ENCODE data around the gene DCLK1. TPM values are rescaled to one million over a fixed set of nuclear protein-coding genes. Genes with fewer than 3 reads are reported as not detected.

DCLK1 gene
- total RNA-seq, 2 donors from 2014 or later, result 4.7 to 10.1 TPM

- Histone ChIP-seq H3K9me3 (no peaks in the 10 kb centered on the region), H3K27me3 (no peaks in the 10 kb centered on the region), H3K36me3 (no peaks in the 10 kb centered on the region), H3K4me1 (peaks cover 0 to 24% of the 10 kb centered on the region in 2 donors), H3K27ac (peak overlapping the region; percentile 1 to 30), H3K4me3 (no peak overlapping the region)
- no peak for TF ChIP-seq CTCF (IDR thresholded peaks at IDR 0.05)
- DNase-seq (ENCODE audit: low spot score), result no peak
Measured at GRCh38 chr13:35956074-35956473, 175.1 kb downstream of the DCLK1 start.

GRCh38 chr13:35954207-35954560 lies 177.0 kb downstream of the DCLK1 start:
- H3K27ac ChIP-seq, result no peak overlapping the region
- H3K4me1 ChIP-seq, result peaks cover 0 to 13% of the 10 kb centered on the region in 2 donors
- H3K4me3 ChIP-seq, result no peak overlapping the region
- no peaks in the 10 kb centered on the region for H3K36me3 ChIP-seq
- no peak for DNase-seq (ENCODE audit: low spot score)
- no peaks in the 10 kb centered on the region for H3K27me3 ChIP-seq
- H3K9me3 ChIP-seq, result no peaks in the 10 kb centered on the region
- TF ChIP-seq CTCF (IDR thresholded peaks at IDR 0.05), result no peak

GRCh38 chr13:35953537-35954206 lies 177.5 kb downstream of the DCLK1 start:
- peaks cover 0 to 12% of the 10 kb centered on the region in 2 donors for H3K4me1 ChIP-seq
- H3K9me3 ChIP-seq, result no peaks in the 10 kb centered on the region
- peak; percentile 49 to 76 for TF ChIP-seq CTCF (IDR thresholded peaks at IDR 0.05)
- no peaks in the 10 kb centered on the region for H3K36me3 ChIP-seq
- H3K27me3 ChIP-seq, result no peaks in the 10 kb centered on the region
- peak overlapping the region in 1 of 2 donors; percentile 13 for H3K27ac ChIP-seq
- H3K4me3 ChIP-seq, result no peak overlapping the region
- peak; percentile 87 for DNase-seq (ENCODE audit: low spot score)

GRCh38 chr13:35947315-35947714 lies 183.9 kb downstream of the DCLK1 start:
- TF ChIP-seq CTCF (IDR thresholded peaks at IDR 0.05), result no peak
- Histone ChIP-seq H3K9me3 (peaks cover 0 to 10% of the 10 kb centered on the region in 2 donors), H3K4me1 (no peaks in the 10 kb centered on the region), H3K4me3 (no peak overlapping the region), H3K27me3 (no peaks in the 10 kb centered on the region), H3K36me3 (no peaks in the 10 kb centered on the region), H3K27ac (no peak overlapping the region)
- DNase-seq (ENCODE audit: low spot score), result no peak

- Histone ChIP-seq H3K27ac (no peak overlapping the region), H3K36me3 (no peaks in the 10 kb centered on the region), H3K27me3 (no peaks in the 10 kb centered on the region), H3K4me1 (no peaks in the 10 kb centered on the region), H3K9me3 (peaks cover 0 to 10% of the 10 kb centered on the region in 2 donors), H3K4me3 (no peak overlapping the region)
- TF ChIP-seq CTCF (IDR thresholded peaks at IDR 0.05), result no peak
- DNase-seq (ENCODE audit: low spot score), result no peak
Measured at GRCh38 chr13:35945368-35945767, 185.8 kb downstream of the DCLK1 start.

- no peak overlapping the region for H3K27ac ChIP-seq
- DNase-seq (ENCODE audit: low spot score), result no peak
- no peak overlapping the region for H3K4me3 ChIP-seq
- H3K4me1 ChIP-seq, result no peaks in the 10 kb centered on the region
- H3K36me3 ChIP-seq, result no peaks in the 10 kb centered on the region
- H3K27me3 ChIP-seq, result no peaks in the 10 kb centered on the region
- no peak for TF ChIP-seq CTCF (IDR thresholded peaks at IDR 0.05)
- peaks cover 0 to 10% of the 10 kb centered on the region in 2 donors for H3K9me3 ChIP-seq
Measured at GRCh38 chr13:35941374-35941773, 189.8 kb downstream of the DCLK1 start.
